GM20000 (cell line): Measurements from ENCODE around the gene ZNF77.

Source experiments
- DNase-seq: peaks from one replicate; pipeline ENCODE4 v3.0.0; 2012; ENCODE audit warnings: low spot score
- CTCF ChIP-seq: IDR thresholded peaks from 2 replicates; pipeline ENCODE4 v1.5.1; 2012; ENCODE audit warnings: mild to moderate bottlenecking, control low read depth; ENCODE audit errors: extremely low read depth, missing control alignments

ZNF77 gene

GRCh38 chr19:2927032-2927430, 17.7 kb downstream of the ZNF77 start:
- DNase-seq = no peak
- no peak for TF ChIP-seq CTCF

- no peak for TF ChIP-seq CTCF
- no peak for DNase-seq
These were observed 18.3 kb downstream of the ZNF77 start for GRCh38 chr19:2926341-2927031.

GRCh38 chr19:2923510-2923909, 21.3 kb downstream of the ZNF77 start:
- no peak for TF ChIP-seq CTCF
- DNase-seq = no peak

GRCh38 chr19:2922987-2923386, 21.8 kb downstream of the ZNF77 start:
- DNase-seq = no peak
- TF ChIP-seq CTCF = no peak

- no peak for TF ChIP-seq CTCF
- DNase-seq = no peak
These were observed 27.2 kb downstream of the ZNF77 start for GRCh38 chr19:2917275-2918184.

- no peak for TF ChIP-seq CTCF
These were observed 32.5 kb downstream of the ZNF77 start for GRCh38 chr19:2912306-2912705.

GRCh38 chr19:2906631-2907195, 38.1 kb downstream of the ZNF77 start:
- no peak for TF ChIP-seq CTCF
- no peak for DNase-seq

More at GRCh38 chr19:2912306-2912705, 32.5 kb downstream of the ZNF77 start:
- DNase-seq = no peak
